22Rv1 (cell line): ENCODE data around the gene CASK.

ENCODE experiments used
- H3K27ac ChIP-seq: fragments of 450-650 bp; 2 replicates; pipeline ENCODE4 v1.5.1; 2017
- ZFX ChIP-seq: fragments of 450-650 bp; IDR thresholded peaks from 2 replicates; pipeline ENCODE4 v1.6.1; 2017; ENCODE audit warnings: antibody characterized with exemption, borderline replicate concordance
- TF ChIP-seq, protein P1 (sequence below): fragments of 450-650 bp; IDR thresholded peaks from 2 replicates; pipeline ENCODE4 v1.5.1; 2017; ENCODE audit warnings: mild to moderate bottlenecking

CASK gene

GRCh38 chrX:41474726-41475100 is 448.6 kb downstream of the CASK start:
- H3K27ac ChIP-seq: no peak overlapping the region
- TF ChIP-seq, protein P1, sequence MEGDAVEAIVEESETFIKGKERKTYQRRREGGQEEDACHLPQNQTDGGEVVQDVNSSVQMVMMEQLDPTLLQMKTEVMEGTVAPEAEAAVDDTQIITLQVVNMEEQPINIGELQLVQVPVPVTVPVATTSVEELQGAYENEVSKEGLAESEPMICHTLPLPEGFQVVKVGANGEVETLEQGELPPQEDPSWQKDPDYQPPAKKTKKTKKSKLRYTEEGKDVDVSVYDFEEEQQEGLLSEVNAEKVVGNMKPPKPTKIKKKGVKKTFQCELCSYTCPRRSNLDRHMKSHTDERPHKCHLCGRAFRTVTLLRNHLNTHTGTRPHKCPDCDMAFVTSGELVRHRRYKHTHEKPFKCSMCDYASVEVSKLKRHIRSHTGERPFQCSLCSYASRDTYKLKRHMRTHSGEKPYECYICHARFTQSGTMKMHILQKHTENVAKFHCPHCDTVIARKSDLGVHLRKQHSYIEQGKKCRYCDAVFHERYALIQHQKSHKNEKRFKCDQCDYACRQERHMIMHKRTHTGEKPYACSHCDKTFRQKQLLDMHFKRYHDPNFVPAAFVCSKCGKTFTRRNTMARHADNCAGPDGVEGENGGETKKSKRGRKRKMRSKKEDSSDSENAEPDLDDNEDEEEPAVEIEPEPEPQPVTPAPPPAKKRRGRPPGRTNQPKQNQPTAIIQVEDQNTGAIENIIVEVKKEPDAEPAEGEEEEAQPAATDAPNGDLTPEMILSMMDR: no peak

DNA sequence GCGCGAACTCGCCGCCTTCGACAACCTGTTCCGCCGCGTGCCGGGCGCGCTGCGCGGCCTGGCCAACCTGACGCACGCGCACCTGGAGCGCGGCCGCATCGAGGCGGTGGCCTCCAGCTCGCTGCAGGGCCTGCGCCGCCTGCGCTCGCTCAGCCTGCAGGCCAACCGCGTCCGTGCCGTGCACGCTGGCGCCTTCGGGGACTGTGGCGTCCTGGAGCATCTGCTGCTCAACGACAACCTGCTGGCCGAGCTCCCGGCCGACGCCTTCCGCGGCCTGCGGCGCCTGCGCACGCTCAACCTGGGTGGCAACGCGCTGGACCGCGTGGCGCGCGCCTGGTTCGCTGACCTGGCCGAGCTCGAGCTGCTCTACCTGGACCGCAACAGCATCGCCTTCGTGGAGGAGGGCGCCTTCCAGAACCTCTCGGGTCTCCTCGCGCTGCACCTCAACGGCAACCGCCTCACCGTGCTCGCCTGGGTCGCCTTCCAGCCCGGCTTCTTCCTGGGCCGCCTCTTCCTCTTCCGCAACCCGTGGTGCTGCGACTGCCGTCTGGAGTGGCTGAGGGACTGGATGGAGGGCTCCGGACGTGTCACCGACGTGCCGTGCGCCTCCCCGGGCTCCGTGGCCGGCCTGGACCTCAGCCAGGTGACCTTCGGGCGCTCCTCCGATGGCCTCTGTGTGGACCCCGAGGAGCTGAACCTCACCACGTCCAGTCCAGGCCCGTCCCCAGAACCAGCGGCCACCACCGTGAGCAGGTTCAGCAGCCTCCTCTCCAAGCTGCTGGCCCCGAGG is 449.2 kb downstream of the CASK start:
- TF ChIP-seq ZFX: no peak
- TF ChIP-seq, protein P1: no peak
- no peak overlapping the region for H3K27ac ChIP-seq

- TF ChIP-seq, protein P1: no peak
- no peak for TF ChIP-seq ZFX
- no peak overlapping the region for H3K27ac ChIP-seq
These were observed 451.0 kb downstream of the CASK start for GRCh38 chrX:41472231-41472815.

DNA sequence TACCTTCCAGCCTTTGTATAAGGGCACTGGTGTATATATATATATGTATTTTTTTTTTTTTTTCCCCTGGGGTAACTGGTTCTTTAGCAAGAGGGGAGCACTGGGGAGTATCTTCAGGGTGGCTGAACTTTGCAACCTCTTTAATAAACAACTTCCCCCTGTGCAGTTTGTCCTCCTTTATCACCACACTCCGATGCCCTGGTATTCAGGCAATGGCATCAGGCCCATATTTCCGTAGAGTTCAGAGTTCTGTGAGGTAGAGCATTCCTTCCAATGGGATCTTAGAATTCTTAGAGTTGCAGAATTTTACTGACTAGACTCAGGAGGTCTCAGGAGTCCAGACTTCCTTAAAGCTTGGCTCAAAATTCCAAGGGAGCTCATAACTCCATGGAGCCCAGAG is 451.6 kb downstream of the CASK start:
- no peak for TF ChIP-seq ZFX
- TF ChIP-seq, protein P1: no peak
- H3K27ac ChIP-seq: no peak overlapping the region

GRCh38 chrX:41470706-41471105 is 452.6 kb downstream of the CASK start:
- TF ChIP-seq, protein P1: no peak
- no peak for TF ChIP-seq ZFX
- H3K27ac ChIP-seq: no peak overlapping the region

- H3K27ac ChIP-seq: no peak overlapping the region
- TF ChIP-seq, protein P1: no peak
- TF ChIP-seq ZFX: no peak
These were observed 454.6 kb downstream of the CASK start for GRCh38 chrX:41468647-41469323.
